ENCODE measurements around the gene SMAP1.

SMAP1 gene

DNA sequence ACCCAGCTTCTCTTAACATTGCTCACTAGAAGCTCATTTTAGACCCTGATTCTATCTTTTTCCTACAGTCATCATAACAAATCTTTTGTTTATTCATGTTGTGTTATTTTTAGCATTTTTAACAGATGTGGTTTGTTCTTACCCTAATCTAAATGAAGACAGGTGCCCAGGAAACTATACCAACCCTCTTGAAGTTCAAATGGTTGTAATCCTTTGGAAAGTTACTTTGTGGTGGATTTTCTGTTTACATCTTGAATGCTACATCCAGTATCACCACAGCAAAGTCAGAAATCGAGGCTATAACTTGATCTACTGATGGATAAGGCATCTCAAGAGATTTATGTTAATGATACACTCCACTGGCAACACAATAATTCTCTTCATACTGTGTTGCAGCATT, 26.2 kb downstream of the SMAP1 start:
- DNase-seq (ENCODE audit: low read depth), result no peak
- H3K4me3 ChIP-seq (ENCODE audit: low read depth, low read length), result no peak overlapping the region
- TF ChIP-seq, protein P1, sequence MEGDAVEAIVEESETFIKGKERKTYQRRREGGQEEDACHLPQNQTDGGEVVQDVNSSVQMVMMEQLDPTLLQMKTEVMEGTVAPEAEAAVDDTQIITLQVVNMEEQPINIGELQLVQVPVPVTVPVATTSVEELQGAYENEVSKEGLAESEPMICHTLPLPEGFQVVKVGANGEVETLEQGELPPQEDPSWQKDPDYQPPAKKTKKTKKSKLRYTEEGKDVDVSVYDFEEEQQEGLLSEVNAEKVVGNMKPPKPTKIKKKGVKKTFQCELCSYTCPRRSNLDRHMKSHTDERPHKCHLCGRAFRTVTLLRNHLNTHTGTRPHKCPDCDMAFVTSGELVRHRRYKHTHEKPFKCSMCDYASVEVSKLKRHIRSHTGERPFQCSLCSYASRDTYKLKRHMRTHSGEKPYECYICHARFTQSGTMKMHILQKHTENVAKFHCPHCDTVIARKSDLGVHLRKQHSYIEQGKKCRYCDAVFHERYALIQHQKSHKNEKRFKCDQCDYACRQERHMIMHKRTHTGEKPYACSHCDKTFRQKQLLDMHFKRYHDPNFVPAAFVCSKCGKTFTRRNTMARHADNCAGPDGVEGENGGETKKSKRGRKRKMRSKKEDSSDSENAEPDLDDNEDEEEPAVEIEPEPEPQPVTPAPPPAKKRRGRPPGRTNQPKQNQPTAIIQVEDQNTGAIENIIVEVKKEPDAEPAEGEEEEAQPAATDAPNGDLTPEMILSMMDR (IDR thresholded peaks at IDR 0.05; ENCODE audit: low read depth, low read length, missing control alignments), result no peak

DNA sequence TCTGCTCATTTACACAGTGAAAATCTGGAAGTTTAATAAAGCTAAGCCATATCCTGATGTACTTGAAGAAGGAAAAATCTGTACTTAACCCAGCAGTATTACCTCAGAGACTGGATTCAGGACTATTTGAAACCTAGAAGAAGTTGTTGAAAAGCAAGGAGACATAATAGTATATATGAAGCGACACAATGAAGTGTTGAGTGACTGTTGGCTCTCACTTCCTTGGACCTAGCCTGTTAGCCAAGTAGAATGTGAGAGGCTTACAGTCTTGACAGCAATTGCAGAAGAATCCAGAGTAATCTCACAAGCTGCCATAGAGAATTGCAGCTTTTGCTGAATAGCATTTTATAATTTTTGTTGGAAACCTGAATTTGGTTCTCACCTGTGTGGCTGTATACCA, 26.7 kb downstream of the SMAP1 start:
- H3K4me3 ChIP-seq (ENCODE audit: low read depth, low read length), result no peak overlapping the region
- no peak for DNase-seq (ENCODE audit: low read depth)
- TF ChIP-seq, protein P1 (IDR thresholded peaks at IDR 0.05; ENCODE audit: low read depth, low read length, missing control alignments), result no peak

DNA sequence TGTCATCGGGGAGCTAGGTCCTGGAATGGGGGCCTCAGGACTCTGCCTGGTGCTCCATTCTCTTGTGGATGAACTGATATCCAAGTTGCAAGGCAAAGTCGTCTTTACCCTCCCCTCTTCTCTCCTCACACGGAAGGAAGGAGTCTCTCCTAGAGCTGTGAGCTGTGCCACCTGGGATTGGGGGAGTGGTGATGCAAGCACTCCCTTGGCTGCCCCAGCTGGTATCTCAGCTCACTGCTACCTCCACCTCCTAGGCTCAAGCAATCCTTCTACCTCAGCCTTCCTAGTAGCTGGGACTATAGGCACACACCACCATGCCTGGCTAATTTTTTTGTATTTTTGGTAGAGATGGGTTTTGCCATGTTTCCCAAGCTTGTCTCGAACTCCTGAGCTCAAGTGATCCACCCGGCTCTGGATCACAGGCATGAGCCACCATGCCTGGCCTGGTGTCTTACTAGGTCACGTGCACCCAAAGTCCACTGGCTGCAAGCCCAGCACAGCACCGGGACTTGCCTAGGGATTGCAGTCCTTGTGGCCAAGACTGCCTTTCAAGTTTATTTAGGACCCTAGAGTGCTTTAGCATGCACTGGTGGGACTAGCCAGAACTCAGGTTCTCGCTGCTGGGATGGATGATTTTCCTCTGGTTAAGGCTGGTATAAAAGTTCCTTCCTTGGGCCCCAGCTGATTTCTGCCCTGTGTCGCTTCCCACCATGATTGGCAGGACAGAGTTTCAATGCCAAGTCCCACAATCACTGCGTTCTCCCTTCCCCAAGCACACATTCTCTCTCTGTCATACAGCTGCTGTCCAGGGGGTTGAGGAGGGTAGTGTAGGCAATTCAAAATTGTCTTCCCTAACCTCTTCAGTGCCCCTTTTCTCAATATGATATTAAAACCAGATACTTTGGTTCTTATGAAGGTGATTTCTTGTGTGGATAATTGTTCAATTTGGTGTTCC, 33.5 kb downstream of the SMAP1 start:
- no peak for DNase-seq (ENCODE audit: low read depth)
- TF ChIP-seq, protein P1 (IDR thresholded peaks at IDR 0.05; ENCODE audit: low read depth, low read length, missing control alignments), result no peak
- H3K4me3 ChIP-seq (ENCODE audit: low read depth, low read length), result no peak overlapping the region

DNA sequence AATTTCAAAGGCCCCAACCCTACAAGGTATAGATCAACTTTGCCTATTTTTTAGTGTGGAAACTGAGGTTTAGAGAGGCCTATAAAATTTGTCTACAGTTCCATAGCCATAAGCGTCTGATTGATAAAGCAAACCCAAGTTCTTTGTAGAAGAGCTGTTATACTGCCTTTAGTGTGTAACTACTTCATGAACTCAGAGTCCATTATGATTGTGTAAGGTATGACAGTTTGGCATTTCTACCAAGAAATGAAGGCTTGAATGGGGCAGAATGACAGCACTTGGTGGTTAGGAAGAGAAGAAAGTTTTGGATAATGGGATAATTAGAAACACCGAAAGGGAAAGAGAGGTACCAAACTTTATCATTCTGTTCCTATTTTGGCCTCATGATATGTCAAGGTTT, 38.1 kb downstream of the SMAP1 start:
- no peak overlapping the region for H3K4me3 ChIP-seq (ENCODE audit: low read depth, low read length)
- TF ChIP-seq, protein P1 (IDR thresholded peaks at IDR 0.05; ENCODE audit: low read depth, low read length, missing control alignments), result no peak
- no peak for DNase-seq (ENCODE audit: low read depth)

DNA sequence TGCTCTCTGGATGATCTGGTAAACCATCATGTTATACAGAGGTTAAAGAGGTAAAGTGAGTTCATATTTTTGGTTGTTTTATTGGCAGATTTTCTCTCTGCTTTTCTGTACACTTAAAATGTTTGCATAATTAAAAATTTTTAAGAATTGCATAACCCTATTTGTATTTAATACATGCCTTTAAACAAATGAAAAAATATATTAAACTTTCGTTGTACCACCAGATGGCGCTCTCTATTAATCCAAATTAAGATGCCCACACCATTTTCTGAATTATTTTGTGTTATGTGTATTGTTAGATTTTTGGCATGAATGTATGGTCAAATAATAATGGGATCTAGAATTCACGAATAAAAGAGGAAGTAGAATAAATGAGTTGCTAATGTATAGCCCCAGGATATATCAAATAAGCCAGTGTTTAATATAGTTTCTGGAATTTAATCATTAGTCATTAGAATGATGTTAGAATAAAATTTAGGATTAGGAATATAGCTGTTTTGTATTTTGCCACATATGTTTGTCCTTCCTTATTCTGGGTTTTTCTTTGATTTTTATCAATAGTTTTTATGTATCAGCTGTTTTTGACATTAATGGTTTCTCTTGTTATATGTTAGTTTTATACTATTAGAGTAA, 38.9 kb downstream of the SMAP1 start:
- DNase-seq (ENCODE audit: low read depth), result no peak
- no peak overlapping the region for H3K4me3 ChIP-seq (ENCODE audit: low read depth, low read length)
- TF ChIP-seq, protein P1 (IDR thresholded peaks at IDR 0.05; ENCODE audit: low read depth, low read length, missing control alignments), result peak; percentile 30

DNA sequence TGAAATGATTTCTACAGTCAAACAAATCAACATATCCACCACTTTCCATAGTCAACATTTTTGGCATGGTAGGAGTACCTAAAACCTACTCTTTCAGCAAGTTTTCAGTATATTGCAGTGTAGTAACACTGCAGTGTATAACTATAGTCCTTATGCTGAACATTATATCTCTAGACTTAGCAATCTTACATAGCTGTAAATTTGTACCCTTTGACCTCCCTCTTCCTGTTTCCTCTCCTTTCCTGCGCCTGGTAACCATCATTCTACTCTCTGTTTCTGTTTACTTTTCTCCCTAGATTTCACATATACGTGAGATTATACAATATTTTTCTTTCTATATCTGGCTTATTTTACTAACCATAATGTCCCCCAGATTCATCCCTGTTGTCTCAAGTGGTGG, 40.2 kb downstream of the SMAP1 start:
- TF ChIP-seq, protein P1 (IDR thresholded peaks at IDR 0.05; ENCODE audit: low read depth, low read length, missing control alignments), result no peak
- no peak overlapping the region for H3K4me3 ChIP-seq (ENCODE audit: low read depth, low read length)
- no peak for DNase-seq (ENCODE audit: low read depth)

All from GM12864 (cell line).